ENCODE data around the gene DMD. TPM values are rescaled to one million over a fixed set of nuclear protein-coding genes. Genes with fewer than 3 reads are reported as not detected.

Gene DMD
- total and polyA plus RNA-seq, 2 experiments from 2014 or later = 73.5 to 90.7 TPM

DNA sequence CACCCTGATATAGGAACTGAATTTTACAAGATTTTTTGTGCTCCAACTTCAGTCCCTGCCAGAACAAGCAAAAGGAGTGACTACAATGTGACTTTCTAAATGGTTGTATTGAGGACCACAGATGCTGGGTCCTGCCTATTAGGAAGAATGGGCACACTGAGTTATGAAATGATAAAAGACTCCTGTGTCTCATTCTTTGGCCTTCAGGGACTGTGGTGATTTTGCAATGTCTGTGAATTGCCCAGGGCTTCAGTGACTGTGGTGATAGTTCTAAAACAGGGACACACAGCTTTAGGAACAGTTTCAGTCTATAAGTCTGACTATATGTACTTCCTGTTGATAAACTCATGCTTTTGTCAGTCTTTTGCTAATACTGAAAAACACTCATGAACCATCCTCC is 210.2 kb downstream of the DMD start:
- Histone ChIP-seq H3K4me1 (ENCODE audit: low read depth) (no peaks in the 10 kb centered on the region), H3K27ac (no peak overlapping the region), H3K27me3 (no peaks in the 10 kb centered on the region), H3K9me3 (ENCODE audit: low read depth) (no peaks in the 10 kb centered on the region), H3K4me3 (no peak overlapping the region), H3K36me3 (no peaks in the 10 kb centered on the region)
- TF ChIP-seq, protein P1, sequence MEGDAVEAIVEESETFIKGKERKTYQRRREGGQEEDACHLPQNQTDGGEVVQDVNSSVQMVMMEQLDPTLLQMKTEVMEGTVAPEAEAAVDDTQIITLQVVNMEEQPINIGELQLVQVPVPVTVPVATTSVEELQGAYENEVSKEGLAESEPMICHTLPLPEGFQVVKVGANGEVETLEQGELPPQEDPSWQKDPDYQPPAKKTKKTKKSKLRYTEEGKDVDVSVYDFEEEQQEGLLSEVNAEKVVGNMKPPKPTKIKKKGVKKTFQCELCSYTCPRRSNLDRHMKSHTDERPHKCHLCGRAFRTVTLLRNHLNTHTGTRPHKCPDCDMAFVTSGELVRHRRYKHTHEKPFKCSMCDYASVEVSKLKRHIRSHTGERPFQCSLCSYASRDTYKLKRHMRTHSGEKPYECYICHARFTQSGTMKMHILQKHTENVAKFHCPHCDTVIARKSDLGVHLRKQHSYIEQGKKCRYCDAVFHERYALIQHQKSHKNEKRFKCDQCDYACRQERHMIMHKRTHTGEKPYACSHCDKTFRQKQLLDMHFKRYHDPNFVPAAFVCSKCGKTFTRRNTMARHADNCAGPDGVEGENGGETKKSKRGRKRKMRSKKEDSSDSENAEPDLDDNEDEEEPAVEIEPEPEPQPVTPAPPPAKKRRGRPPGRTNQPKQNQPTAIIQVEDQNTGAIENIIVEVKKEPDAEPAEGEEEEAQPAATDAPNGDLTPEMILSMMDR (IDR thresholded peaks at IDR 0.05; ENCODE audit: low read depth, low read length) = no peak
- no peak for DNase-seq (ENCODE audit: low read depth in 1 of 2, low spot score in 1 of 2)

DNA sequence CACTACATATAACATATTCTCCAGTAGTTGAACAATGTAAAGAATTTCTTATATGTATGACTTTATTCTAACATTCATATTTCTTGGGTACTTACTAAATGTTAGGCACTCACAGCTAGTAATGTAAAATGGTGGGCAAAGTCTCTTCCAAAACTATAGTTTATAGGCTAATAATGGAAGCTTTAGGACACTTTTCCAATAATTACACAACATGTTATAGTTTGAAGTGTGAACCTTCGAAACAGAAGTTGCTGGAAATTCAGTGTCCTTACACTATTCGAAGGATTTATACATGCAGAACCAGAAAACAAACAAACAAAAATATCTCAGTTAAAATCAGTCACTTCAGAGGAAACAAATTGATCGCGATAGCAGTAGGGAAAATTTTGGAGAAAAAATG is 212.6 kb downstream of the DMD start:
- no peak overlapping the region for H3K4me3 ChIP-seq

DNA sequence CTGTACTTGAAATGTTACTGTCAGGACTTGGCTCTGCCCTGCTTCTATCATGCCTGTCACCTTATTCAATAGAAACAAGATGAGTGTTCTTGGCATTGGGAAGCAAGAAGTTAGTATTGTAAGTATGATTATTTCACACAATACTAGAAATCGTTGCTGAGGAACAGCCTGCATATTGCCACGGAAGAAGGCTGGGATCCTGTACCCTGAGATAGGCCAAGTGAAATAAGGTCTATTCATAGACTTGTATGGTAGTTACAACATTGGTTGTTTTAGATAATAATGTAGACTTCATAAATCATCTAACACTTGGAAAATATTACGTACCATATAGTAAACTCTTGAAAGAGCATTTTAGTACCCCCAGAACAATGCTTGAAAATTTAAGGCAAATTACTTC is 215.9 kb downstream of the DMD start:
- Histone ChIP-seq H3K4me1 (ENCODE audit: low read depth) (no peaks in the 10 kb centered on the region), H3K36me3 (no peaks in the 10 kb centered on the region), H3K27me3 (no peaks in the 10 kb centered on the region), H3K9me3 (ENCODE audit: low read depth) (no peaks in the 10 kb centered on the region), H3K4me3 (no peak overlapping the region), H3K27ac (no peak overlapping the region)
- TF ChIP-seq, protein P1 (IDR thresholded peaks at IDR 0.05; ENCODE audit: low read depth, low read length) = no peak
- DNase-seq (ENCODE audit: low read depth in 1 of 2, low spot score in 1 of 2) = no peak

More for the DNA sequence above, 212.6 kb downstream of the DMD start:
- no peaks in the 10 kb centered on the region for H3K9me3 ChIP-seq (ENCODE audit: low read depth)
- H3K36me3 ChIP-seq = no peaks in the 10 kb centered on the region
- H3K27ac ChIP-seq = no peak overlapping the region
- H3K27me3 ChIP-seq = no peaks in the 10 kb centered on the region
- TF ChIP-seq, protein P1 (IDR thresholded peaks at IDR 0.05; ENCODE audit: low read depth, low read length) = no peak
- H3K4me1 ChIP-seq (ENCODE audit: low read depth) = no peaks in the 10 kb centered on the region
- DNase-seq (ENCODE audit: low read depth in 1 of 2, low spot score in 1 of 2) = no peak

DNA sequence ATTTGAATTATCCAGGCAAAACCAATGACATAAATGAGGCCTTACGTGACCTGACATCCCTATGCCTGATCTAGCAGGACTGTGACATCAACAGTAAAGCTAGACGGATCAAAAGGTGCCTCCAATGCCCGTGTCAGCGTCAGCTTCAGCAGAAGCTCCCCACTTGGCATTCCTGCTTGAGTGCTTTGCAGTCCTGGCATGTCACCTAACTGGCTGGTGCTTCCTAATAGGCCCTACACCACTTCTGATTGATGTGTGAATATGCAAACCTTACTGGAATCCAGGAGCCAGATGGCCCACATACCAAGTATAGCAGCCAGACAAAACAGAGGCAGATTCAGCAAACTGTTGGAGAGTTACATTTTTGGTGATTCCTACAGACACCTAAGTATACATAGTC is 224.2 kb downstream of the DMD start:
- H3K4me3 ChIP-seq = no peak overlapping the region
- peak overlapping the region; percentile 92 for H3K27ac ChIP-seq
- H3K36me3 ChIP-seq = no peaks in the 10 kb centered on the region
- peak in 1 of 2 donors; percentile 84 for DNase-seq (ENCODE audit: low read depth in 1 of 2, low spot score in 1 of 2)
- no peaks in the 10 kb centered on the region for H3K9me3 ChIP-seq (ENCODE audit: low read depth)
- TF ChIP-seq, protein P1 (IDR thresholded peaks at IDR 0.05; ENCODE audit: low read depth, low read length) = no peak
- no peaks in the 10 kb centered on the region for H3K27me3 ChIP-seq
- peaks cover 35% of the 10 kb centered on the region for H3K4me1 ChIP-seq (ENCODE audit: low read depth)

DNA sequence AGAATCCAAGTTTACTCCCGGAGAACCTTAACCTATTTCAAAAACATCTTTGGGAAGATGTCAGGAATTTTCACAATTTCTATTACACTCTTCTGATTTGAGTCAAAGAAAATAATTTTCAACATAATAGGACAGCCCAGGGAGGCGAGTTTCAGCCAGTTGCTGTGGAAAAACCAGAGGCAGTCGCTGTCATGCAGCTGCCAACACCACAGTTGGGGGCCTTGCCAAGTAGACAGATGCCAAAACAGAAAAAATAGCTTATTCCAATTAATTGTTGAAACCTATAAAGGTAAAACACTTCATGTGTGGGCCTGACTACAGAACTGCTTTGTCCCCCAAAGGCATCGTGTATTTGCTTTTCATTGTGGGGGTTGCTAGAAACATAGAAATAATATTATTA is 225.8 kb downstream of the DMD start:
- H3K27me3 ChIP-seq = no peaks in the 10 kb centered on the region
- no peaks in the 10 kb centered on the region for H3K36me3 ChIP-seq
- TF ChIP-seq, protein P1 (IDR thresholded peaks at IDR 0.05; ENCODE audit: low read depth, low read length) = no peak
- H3K4me3 ChIP-seq = no peak overlapping the region
- no peak for DNase-seq (ENCODE audit: low read depth in 1 of 2, low spot score in 1 of 2)
- no peaks in the 10 kb centered on the region for H3K9me3 ChIP-seq (ENCODE audit: low read depth)
- peaks cover 35% of the 10 kb centered on the region for H3K4me1 ChIP-seq (ENCODE audit: low read depth)
- H3K27ac ChIP-seq = no peak overlapping the region

All from cardiac muscle cell (in vitro differentiated cells and primary cell).